ENCODE measurements around the gene CERS3. TPM values are rescaled to one million over a fixed set of nuclear protein-coding genes. Genes with fewer than 3 reads are reported as not detected.
A peak's percentile ranks its signal among the peaks of the same experiment; 100 is the strongest.
"Not testable (repeated sequence)": the region's sequence is repeated elsewhere in the genome, so short reads cannot be mapped to it uniquely, and the experiment has no call there.

Gene CERS3
- polyA plus RNA-seq, 1 donor = 1.1 TPM

GRCh38 chr15:100464256-100464655, 64.5 kb downstream of the CERS3 start:
- DNase-seq = no peak

- DNase-seq = no peak
Observed at GRCh38 chr15:100463515-100463914, 65.2 kb downstream of the CERS3 start.

- DNase-seq = no peak
Observed at GRCh38 chr15:100461049-100461448, 67.7 kb downstream of the CERS3 start.

- no peak for DNase-seq
Observed at GRCh38 chr15:100457201-100457600, 71.5 kb downstream of the CERS3 start.

GRCh38 chr15:100454148-100454547, 74.6 kb downstream of the CERS3 start:
- no peak for DNase-seq

GRCh38 chr15:100448481-100448880, 80.3 kb downstream of the CERS3 start:
- DNase-seq = no peak

GRCh38 chr15:100441063-100441462, 87.7 kb downstream of the CERS3 start:
- DNase-seq = not testable (repeated sequence)

GRCh38 chr15:100439514-100439913, 89.2 kb downstream of the CERS3 start:
- DNase-seq = peak; percentile 36

GRCh38 chr15:100438570-100438969, 90.2 kb downstream of the CERS3 start:
- DNase-seq = peak; percentile 83

GRCh38 chr15:100437261-100437660, 91.5 kb downstream of the CERS3 start:
- no peak for DNase-seq

GRCh38 chr15:100434561-100434960, 94.2 kb downstream of the CERS3 start:
- DNase-seq = no peak

- DNase-seq = no peak
Observed at GRCh38 chr15:100434038-100434437, 94.7 kb downstream of the CERS3 start.

GRCh38 chr15:100433304-100433703, 95.4 kb downstream of the CERS3 start:
- DNase-seq = no peak

- no peak for DNase-seq
Observed at GRCh38 chr15:100430411-100430810, 98.3 kb downstream of the CERS3 start.

- DNase-seq = no peak
Observed at GRCh38 chr15:100429116-100429728, 99.5 kb downstream of the CERS3 start.

- no peak for DNase-seq
Observed at GRCh38 chr15:100426937-100427336, 101.8 kb downstream of the CERS3 start.

GRCh38 chr15:100405179-100405578, 123.6 kb downstream of the CERS3 start:
- DNase-seq = no peak

GRCh38 chr15:100400996-100401395, 127.8 kb downstream of the CERS3 start:
- DNase-seq = no peak

- no peak for DNase-seq
Observed at GRCh38 chr15:100394736-100395440, 133.9 kb downstream of the CERS3 start.

- DNase-seq = no peak
Observed at GRCh38 chr15:100393008-100393407, 135.7 kb downstream of the CERS3 start.

- DNase-seq = no peak
Observed at GRCh38 chr15:100385300-100386050, 143.3 kb downstream of the CERS3 start.

GRCh38 chr15:100384108-100384410, 144.7 kb downstream of the CERS3 start:
- DNase-seq = no peak

GRCh38 chr15:100383302-100384107, 145.2 kb downstream of the CERS3 start:
- no peak for DNase-seq

Measured in hindlimb muscle (tissue), 1 donor.